CD1c-positive myeloid dendritic cell (primary cell): ENCODE data around the gene EVI5.

Source experiments
- DNase-seq: peaks from one replicate; pipeline ENCODE4 v3.0.0-alpha.2; 2016; ENCODE audit errors: extremely low spot score

The EVI5 gene

DNA sequence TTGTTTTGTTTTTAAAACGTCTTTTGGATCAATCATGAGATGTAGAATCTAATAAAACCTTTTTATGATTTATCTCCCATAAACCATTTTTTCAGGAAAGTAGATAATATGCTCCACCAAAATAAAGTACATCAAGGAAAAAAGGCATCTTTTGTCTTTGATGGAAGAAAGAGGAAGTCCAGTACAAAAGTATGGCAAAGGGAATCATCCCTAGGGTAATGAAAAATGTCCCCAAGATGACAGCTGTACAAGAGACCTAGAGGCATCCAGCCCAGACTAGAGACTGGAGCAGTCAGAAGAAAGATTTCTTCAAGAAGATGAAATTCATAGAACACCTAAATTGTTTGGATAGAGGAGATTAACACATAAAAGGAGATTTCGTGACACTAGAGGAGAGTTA is 265.9 kb downstream of the EVI5 start:
- DNase-seq = no peak

DNA sequence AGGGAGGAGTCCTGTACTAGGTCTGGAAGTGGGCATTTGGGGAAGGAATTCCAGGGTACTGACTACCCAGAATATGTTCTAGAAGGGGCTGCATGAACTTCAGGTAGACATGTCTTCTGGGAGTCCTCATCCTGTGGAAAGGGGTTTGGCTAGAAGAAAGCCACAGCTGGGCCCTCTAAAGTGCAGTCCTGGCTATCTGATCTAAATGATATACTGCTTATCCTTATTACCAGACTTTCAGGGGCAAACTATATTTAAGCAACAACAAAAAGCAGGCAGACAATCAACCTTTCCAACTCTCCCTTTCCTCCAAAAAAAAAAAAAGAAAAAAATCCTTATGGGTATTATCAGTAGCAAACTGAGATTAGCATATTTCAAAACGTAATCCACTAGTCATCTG is 268.3 kb downstream of the EVI5 start:
- DNase-seq = no peak

DNA sequence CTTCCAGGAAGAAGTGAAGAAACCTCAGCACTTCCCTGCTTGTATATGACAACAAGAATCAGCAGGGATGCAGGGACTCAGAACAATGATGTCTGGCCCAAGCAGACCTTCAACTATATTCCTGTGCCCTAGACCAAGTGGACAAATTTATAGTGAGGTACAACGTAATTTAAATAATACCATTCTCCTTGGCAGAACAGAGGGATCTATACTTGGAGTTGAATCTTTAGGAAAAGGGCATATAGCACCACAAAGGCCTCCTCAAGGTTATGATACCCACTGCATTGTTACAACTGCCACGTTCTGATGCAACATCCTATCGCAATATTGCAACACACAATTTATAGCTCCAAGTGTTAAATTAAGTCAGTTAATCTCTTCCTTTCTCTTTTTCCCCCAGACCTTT is 269.1 kb downstream of the EVI5 start:
- no peak for DNase-seq

DNA sequence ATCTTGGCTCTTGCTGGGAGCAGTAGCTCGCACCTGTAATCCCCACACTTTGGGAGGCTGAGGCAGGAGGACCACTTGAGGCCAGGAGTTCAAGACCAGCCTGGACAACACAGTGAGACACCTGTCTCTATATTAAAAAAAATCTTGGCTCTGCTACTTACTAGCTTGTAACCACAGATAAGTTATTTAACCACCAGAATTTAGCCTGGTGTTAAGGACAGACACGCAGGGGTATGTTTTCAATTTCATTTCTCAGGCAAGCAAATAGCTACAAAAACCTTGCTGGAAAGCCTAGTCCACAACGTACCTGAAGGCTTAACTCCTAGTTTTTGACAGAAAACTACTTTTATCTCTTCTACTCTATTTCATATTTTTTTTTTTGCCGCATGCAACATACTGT is 273.4 kb downstream of the EVI5 start:
- DNase-seq = no peak

DNA sequence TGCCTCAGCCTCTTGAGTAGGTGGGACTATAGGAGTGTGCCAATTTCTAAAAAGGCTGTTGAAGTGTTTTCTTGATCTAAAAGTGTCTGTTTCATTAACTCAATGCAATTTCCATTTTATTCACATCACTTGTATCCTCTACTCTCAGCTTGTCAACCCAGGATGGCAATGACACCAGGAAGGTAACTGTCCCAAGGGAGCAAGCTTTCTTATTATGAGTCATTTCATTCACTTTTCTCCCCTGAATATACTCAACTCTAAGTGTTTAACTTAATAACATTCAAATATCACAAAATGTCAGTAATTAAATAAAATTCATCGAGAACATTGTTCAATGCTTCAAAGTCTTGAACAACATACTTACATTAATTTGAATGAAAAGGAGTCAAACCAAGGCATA is 275.3 kb downstream of the EVI5 start:
- no peak for DNase-seq

DNA sequence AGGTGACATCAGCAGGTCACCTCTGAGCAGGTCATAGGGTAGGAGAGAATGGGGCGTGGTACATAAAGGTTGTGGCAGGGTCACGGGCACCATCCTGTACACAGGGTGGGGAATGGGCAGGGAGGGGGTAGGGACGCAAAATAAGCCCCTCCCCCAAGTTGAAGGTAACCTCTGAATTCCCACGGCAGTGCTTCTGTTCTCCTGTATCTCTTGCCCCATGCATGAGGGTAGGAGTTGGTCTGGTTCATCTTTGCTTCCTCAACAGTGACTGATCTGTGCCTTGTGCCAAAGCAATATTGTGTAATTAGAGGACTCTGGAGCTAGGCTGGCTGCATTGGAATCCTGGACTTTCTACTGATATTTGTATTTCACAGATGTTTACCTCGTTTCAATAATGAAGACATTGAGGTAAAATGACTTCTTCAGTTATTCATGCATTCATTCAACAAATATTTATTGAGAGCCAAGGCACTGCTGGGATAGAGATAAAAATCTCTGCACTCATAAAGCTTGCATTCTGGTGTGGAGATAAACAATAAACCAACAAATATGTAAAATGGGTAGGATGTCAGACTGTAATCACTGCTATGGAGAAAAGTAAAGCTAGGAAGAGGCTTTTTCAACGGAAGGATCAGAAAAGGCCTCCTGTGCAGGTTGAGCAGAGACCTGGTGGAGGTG is 279.8 kb downstream of the EVI5 start:
- no peak for DNase-seq

DNA sequence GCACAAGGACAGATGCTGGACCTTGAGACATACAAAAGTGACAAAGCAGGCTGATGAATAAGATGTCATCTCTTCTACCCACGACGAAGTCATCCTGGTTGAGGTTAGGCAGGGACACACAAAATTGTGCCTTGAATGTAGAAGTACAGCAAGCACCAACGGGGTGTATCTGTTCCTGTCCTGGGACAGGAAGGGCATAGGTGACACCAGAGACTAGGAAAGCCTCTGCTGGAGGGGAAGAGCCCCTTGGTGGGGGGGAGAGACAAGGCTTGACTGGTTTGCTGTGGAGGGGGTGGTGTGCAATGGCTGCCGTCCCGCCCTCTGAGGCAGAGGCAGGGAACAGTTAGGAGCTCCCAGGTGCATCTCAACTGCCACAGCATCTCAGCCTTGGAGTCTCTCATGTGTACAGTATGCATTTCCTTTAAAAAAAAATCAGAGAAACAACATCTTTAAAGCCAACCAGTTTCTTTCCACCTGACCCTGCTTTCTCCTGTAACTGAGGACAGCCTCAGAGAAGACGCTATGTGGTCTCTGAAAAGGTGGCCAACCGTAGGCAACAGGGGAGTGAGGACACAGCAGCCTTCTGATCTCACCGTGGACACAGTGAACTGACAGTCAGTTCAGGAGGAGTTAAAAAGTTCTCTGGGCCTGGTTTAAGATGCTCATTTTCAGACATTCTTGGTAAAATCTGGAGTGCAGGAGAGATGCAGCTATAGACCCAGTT is 280.5 kb downstream of the EVI5 start:
- no peak for DNase-seq

DNA sequence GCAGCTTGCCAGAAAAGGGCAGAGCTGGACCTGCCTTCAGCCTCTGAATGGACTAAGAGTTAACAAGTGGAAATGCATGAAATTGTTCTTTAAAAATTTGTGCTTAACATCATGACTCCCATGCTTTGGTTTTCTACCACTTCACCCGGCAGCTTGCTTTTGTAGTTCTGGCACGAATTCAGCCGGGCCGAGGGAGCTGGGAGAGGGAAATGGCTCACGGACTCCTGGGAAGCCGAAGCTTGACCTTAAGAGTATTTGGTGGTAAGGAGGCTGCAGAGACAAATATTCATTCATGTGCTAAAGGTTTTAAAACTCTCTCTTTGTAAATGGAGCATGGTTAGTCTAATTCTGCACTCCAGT is 281.0 kb downstream of the EVI5 start:
- no peak for DNase-seq

DNA sequence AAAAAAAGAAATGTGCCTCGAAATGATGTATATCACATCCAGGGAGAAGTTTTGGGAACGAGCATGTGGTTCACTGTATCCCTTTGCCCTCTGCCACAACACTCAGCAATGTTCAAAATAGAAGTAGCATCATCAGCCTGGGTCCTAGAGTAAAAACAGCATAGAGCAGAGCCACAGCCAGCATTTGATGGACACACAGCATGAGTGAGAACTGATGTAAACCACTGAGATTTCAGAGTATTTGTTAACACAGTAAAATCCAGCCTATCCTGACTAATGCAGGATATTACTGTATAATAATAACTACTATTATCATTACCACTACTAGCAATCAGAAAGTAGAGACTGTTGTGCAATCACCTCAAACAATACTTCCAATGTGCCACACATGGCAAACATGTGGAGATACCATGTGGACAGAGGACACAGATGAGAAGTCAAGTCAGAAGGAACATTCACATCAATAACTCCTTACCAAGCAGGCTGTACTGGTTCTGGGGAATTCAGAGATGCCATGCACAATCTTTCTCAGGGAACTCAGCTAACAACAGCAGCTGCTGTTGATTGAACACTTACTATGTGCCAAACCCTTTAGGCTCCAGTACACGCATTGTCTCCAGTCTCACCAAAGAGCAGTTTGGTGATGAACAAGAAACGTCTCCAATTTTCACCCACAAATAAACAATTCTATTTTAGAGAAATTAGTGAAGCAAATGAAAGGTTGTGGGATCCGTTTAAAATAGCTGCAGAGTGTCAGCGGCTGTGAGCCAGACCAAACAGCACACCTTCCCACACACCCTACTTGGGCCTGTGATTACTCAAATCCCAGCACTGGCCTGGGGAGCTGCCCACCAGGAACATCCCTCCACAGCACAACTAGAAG is 281.6 kb downstream of the EVI5 start:
- no peak for DNase-seq

DNA sequence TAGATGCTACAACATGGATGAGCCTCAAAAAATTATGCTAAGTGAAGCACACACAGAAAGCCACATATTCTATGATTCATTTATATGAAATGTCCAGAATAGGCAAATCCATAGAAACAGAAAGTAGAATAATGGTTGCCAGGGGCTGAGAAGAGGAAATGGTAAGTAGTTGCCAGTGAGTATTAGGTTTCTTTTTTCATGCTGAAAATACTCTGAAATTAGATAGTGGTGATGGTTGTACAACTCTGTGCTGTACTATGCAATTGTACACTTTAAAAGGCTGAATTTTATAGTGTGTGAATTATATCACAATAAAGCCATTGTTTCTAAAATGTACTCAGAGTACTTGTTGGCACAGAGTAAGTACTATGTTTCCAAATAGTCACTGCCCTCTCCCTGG is 282.7 kb downstream of the EVI5 start:
- DNase-seq = no peak

DNA sequence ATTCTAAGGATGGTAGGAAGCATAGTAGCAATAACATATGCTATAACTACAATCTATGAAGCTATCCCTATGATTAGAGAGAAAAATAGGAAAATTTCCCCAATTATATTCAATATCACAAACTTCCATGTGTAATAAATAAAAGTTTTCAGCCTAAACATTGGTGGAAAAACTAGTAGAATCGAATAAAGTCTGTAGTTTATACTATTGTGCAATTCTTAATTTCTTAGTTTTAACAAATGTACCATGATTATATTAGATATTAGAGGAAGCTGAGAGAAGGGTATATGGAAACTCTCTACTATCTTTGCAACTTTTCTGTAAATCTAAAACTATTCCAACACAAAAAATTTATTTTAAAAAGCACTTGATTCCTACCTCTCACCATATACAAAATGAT is 284.4 kb downstream of the EVI5 start:
- no peak for DNase-seq

DNA sequence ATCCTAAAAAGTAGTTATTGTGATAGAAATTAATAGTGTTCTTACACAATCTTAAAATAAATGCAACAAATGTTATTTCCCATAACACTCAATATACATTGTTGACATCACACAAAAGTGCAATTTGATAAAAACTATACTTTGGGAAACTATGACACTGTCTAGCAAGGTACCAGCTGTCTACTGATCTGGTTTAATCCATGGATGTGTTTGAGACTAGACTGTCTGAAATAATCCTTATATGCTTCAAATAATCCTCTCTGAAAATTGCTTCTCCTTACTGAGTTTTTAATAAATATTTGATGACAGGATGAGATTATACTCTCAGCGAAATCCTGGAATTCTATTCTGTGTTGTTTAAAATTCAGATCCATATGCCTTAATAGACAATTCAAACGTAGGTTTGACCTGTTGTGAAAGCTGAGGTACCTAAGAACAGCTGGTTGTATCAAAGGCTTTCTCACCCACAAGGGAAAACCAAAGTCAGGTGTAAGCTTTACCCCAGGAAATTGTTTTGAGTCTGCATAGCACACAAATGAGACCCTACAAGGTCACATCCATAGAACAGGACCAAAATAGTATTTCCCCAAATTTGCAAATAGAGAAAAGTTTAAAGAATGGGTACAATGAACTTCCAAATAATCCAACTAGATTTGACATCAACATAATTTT is 289.4 kb downstream of the EVI5 start:
- DNase-seq = no peak

DNA sequence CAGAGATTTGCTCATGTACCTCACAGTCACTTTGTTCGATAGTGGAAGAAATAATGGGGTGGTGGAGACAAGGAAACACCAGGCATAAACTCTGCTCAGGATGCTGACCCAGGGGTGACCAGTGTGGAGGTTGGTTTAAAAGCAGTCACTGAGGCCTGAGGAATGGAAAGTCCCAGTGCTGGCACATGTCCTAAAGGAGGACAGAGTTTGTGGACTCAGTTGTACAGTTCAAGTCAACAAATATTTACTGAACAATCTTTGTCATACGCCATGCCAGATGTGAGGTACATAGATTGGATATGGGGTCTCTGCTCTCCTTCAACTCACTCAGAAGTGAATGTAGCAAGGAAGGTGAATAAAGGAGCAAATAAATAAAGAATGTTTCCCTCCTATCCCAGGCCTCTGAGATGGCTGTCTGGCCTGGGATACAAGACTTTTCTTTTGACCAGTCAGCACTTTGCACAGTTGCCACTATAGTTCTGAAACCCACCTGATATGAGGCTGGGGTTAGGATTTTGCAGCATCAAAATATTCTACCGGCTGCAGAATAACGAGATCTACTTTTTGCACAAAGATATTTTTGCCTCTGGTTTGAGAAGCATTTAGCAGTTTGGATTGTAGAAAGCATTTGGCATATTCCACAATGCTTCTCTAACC is 290.3 kb downstream of the EVI5 start:
- no peak for DNase-seq

DNA sequence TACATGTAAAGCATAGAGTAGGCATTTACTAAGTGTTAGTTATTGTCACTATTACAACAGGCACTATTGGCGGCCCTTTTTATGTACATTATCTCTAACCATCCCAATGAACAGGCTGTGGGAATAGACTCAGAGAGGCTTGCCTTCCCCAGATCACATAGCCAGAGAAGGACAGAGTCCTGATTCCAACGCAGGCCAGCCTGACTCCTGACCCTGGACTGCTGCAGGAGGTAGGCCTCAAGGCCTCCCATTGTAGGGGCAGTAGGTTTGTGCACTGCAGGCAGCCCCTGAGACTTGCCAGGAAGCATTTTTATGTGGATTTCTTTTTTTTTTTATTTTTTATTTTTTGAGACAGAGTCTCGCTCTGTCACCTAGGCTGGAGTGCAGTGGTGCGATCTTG is 291.8 kb downstream of the EVI5 start:
- no peak for DNase-seq

DNA sequence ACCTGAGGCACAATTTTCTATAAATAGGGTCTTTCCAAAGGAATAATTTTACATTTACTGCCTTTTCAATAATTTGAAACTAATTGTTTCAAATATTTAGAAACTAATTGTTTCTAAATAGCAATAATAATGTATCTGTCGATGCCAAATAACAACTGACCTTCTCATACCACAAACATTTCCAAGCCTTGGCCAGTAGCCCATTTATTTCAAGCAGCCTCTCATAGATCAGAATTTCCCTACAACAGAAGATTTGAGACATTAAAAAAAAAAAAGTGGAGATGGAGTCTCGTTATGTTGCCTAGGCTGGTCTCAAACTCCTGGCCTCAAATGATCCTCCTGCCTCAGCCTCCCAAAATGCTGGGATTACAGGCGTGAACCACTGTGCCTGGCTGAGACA is 296.1 kb downstream of the EVI5 start:
- DNase-seq = no peak

DNA sequence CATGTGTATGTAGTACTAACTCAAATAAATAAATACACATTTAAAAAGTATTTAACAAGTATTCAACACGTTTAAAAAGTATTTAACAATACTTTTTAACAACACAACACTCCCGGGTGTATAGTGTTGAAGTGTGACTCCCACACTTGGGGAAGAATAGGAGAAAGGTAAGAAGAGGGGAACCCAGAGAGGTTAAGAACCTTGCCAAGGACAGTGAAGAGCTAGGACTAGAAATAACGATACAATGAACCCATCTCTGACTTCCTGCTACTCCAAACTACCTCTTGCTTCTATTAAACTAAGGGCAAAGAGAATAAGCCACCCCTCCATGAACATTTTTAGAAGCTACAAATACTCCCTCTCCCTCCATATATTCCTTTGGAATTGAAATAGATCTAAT is 296.5 kb downstream of the EVI5 start:
- DNase-seq = no peak

DNA sequence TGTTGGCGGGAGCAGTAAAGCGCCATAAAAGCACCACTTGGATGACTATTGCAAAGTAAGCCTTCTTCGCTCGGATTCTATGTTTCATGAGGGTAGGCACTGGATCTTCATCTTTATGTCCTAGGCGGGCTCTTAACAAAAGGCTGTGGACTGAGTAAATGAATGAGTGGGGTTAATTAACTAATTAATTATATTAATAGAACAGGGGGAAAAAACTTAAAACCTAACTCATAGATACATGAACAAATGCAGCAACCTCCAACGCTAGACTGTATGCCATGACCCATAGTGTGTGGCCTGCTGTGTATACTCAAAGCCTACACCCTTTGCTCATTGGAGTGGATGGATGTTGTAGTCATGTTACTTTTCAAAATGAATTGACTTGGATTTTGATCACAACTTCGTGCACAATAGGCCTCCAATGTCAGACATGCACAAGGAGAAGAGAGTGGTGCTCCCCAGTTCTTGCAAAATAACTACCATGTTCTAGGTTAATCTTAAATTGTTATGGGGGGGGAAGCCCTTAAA is 297.8 kb downstream of the EVI5 start:
- no peak for DNase-seq

DNA sequence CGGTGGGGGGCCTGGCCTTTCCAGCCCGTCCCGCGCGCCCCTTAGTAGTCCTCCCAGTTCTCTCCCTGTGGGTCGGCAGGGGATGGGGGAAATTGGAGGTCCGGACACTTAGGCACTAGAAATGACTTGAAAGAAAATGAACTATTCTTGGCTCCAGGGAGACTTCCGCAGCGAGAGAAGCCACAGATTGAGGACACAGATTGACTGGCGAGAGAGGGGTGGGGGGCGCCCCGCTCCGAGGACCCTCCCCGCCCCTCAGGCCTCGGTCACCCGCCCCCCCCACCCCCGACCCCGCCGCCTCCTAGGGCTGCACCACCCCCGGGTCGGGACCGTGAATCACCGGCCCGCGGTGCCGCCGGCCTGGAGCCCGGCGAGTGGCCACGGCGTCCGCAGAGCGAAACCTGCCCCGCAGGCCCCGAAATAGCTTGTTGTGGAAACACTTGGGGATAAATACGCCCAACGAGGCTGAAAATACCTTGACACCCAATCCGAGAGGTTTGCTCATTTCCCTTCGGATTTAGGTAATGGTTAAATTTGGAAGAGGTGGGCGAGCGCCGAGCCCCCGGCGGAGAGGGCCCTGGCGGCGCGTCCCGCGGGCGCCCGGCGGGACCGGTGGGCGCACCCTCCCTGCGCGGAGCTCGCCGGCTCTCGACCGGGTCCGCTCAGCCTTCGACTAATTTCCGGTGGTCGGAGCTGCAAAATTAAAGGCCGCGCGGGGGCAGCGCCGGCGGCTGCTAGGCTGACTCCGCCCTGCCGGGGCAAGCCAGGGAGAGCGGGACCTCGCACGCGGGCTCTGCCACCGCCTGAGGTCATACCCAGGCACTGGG is 298.4 kb downstream of the EVI5 start, which contains the start of gene GFI1:
GFI1 (minus strand) TSS at position 675 of the 827 bp plus-strand sequence. CDS start 3,438 bp downstream, outside the sequence.
- peak; percentile 70 for DNase-seq

DNA sequence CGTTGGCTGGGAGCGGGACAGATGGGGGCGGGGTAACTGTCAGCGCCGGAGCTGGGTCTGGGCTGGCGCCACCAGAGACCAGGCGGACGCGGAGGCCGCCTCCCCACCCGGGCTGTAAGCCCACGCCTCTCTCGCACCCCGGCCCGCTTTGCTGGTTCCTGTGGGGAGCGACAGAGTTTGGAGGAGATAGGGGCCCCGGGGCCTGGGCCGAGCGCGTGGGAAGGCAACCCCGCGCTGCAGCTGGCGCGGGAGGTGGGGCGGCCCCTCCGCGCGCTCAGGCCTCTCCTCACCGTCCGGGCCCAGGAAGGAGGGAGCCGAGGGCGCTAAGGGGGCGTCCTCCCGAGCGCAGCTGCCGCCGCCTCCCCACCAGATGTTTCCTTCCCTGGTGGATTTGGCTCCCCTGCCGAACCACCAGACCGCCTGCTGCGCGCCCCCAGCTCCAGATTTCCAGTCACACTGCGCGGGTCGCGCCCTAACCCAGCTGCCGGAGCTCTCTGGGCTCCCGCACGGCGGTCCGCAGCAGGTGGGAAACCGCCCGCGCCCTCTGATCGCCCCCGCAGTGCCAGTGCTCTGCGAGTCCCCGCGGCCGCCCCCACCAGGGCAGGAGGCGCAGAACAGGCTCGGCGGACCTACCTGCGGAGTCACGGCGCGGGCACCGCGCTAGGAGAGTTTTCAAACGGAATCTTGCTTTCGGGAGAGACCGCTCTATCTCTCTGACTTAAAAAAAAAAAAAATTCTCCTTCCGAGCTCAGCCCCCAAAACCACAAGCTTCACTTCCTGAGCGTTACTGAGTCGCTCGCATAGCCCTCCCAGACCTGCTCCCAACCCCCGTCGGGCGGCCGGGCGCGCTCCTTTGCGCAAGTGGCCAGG is 299.3 kb downstream of the EVI5 start:
- DNase-seq = peak; percentile 62
